ENCODE measurements around the gene PTPRU. TPM values are rescaled to one million over a fixed set of nuclear protein-coding genes. Genes with fewer than 3 reads are reported as not detected.
A peak's percentile ranks its signal among the peaks of the same experiment; 100 is the strongest.

The PTPRU gene
- total and polyA plus RNA-seq, 5 donors from 2014 or later, result not detected

DNA sequence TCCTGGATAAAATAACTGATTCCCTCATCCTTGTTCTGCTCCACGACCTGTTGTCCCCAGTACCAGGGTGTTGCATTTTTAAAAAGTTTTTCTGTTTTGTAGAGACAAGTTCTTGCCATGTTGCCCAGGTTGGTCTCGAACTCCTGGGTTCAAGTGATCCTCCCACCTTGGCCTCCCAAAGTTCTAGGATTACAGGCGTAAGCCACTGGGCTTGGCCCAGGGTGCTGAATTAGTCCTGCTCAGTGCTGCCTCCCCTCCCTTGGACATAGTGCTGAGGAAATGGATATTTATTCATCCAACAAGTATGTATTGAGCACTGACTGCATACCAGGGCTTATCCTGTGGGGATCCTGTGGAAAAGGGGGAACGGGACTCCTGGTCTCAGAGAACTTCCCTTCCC is 126.4 kb downstream of the PTPRU start:
- H3K27me3 Mint-ChIP-seq, result peaks cover 10% of the 10 kb centered on the region
- DNase-seq (no peak), ATAC-seq (ENCODE audit: low read depth in 2 of 2) (no peak)
- no peaks in the 10 kb centered on the region for H3K36me3 Mint-ChIP-seq
- peaks cover 0 to 4% (median 0%) of the 10 kb centered on the region in 4 donors for H3K4me1 Mint-ChIP-seq
- no peak overlapping the region for H3K4me3 Mint-ChIP-seq
- H3K27ac ChIP-seq (ENCODE audit: insufficient read depth, low read length, poor library complexity, severe bottlenecking), result no peak overlapping the region
- H3K9me3 Mint-ChIP-seq, result peaks cover 0 to 4% (median 0%) of the 10 kb centered on the region in 7 donors
- no peaks in the 10 kb centered on the region for H3K36me3 ChIP-seq (ENCODE audit: control insufficient read depth, insufficient read depth, low read length)
- no peaks in the 10 kb centered on the region for H3K4me1 ChIP-seq (ENCODE audit: control insufficient read depth, insufficient read depth, low read length, poor library complexity, severe bottlenecking)
- no peaks in the 10 kb centered on the region for H3K27me3 ChIP-seq (ENCODE audit: control insufficient read depth, insufficient read depth, low read length)
- no peak overlapping the region for H3K4me3 ChIP-seq (ENCODE audit: low read depth, low read length)
- no peaks in the 10 kb centered on the region for H3K9me3 ChIP-seq (ENCODE audit: control insufficient read depth in 2 of 2, low read length in 2 of 2)
- no peak overlapping the region for H3K27ac Mint-ChIP-seq

DNA sequence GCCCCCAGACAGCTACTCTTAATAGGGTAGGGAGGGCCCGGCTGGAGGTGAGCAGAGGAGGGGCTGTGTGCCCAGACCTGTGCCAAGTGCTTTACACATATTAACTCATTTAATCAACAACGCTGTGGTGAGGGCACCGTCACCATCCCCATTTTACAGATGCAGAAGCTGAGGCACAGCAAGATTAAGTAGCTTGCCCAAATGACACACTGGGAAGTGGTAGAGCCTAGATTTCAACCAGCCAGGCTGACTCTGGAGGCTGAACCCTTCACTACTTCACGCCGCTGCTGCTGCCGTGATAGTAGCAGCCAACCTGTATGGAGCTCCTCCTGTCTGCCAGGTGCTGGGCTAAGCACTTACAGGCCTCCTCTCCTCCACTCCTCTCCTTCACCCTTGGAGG is 127.2 kb downstream of the PTPRU start:
- Histone ChIP-seq H3K36me3 (ENCODE audit: control insufficient read depth, insufficient read depth, low read length) (no peaks in the 10 kb centered on the region), H3K4me1 (ENCODE audit: control insufficient read depth, insufficient read depth, low read length, poor library complexity, severe bottlenecking) (no peaks in the 10 kb centered on the region), H3K9me3 (ENCODE audit: control insufficient read depth in 2 of 2, low read length in 2 of 2) (no peaks in the 10 kb centered on the region), H3K4me3 (ENCODE audit: low read depth, low read length) (no peak overlapping the region), H3K27ac (ENCODE audit: insufficient read depth, low read length, poor library complexity, severe bottlenecking) (no peak overlapping the region), H3K27me3 (ENCODE audit: control insufficient read depth, insufficient read depth, low read length) (no peaks in the 10 kb centered on the region)
- Mint-ChIP-seq H3K4me1 (peaks cover 0 to 2% (median 0%) of the 10 kb centered on the region in 4 donors), H3K9me3 (peaks cover 0 to 4% (median 0%) of the 10 kb centered on the region in 7 donors), H3K27me3 (peaks cover 6% of the 10 kb centered on the region), H3K36me3 (no peaks in the 10 kb centered on the region), H3K27ac (no peak overlapping the region), H3K4me3 (no peak overlapping the region)
- DNase-seq, result no peak
- ATAC-seq (ENCODE audit: low read depth in 2 of 2), result no peak

DNA sequence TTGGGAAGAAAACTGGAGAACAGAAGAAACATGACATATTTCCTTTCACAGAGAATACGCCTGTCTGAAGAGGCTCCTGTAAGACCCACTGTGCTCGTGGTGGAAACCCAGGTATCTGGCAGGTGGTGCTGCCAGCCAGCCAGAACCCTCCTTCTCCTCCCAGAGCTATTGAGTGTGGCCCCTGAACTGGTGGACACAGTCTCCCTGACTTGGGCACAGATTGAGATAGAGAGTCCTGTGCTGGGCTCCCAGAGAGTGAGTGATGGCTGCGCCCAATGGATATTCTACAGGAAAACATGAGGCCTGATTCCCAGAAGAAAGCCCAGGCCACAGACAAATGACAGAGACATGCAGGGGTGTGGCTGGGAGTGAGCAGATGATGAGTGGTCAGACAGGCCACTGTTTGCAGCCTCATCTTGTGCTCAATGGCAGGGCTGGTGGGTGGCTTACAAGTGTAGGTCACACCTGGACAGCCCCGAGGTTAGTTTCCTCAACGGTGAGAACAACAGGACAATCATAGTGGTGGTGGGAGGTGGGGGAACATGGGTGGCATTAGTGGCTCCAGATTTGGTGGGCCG is 127.9 kb downstream of the PTPRU start:
- H3K27me3 Mint-ChIP-seq, result peaks cover 11% of the 10 kb centered on the region
- H3K9me3 Mint-ChIP-seq, result peaks cover 0 to 4% (median 0%) of the 10 kb centered on the region in 7 donors
- H3K27me3 ChIP-seq (ENCODE audit: control insufficient read depth, insufficient read depth, low read length), result no peaks in the 10 kb centered on the region

DNA sequence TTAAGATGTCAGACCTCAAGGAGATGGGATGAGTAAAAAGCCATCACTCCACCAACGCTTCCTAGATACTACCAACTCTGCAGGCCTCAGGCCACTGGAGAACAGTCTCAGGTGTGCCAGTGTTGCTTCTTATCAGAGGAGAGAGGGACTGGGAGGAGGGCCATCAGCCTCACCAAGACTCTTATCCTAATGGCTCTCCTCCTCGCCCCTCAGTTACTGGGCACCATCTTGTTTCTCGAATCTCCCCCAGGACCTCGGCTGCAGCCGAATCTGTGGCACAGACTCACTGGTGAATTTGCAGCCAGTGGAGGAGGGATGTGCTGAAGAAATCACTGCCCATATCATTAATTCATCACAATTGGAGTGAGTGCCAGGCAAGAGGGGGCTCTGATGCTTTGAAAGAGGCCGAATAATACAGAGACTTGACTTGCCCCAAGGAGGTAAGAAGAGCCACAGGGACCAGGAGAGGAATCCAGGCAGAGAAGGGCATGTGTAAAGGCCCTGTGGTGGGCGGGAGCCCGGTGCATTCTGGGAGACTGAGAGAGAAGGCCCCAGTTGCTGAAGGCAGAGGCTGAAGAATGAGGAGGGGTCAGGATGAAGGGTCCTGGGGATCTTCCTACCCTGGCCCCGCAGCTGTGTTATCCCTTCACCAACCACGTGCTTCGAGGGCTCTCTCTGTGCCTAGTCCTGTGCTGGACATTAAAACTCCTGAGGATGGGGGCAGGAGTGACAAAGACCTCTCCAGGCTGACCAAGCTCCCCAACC is 129.8 kb downstream of the PTPRU start:
- Histone ChIP-seq H3K27ac (ENCODE audit: insufficient read depth, low read length, poor library complexity, severe bottlenecking) (no peak overlapping the region), H3K4me1 (ENCODE audit: control insufficient read depth, insufficient read depth, low read length, poor library complexity, severe bottlenecking) (no peaks in the 10 kb centered on the region), H3K4me3 (ENCODE audit: low read depth, low read length) (no peak overlapping the region), H3K27me3 (ENCODE audit: control insufficient read depth, insufficient read depth, low read length) (no peaks in the 10 kb centered on the region), H3K36me3 (ENCODE audit: control insufficient read depth, insufficient read depth, low read length) (no peaks in the 10 kb centered on the region), H3K9me3 (ENCODE audit: control insufficient read depth in 2 of 2, low read length in 2 of 2) (no peaks in the 10 kb centered on the region)
- no peak for DNase-seq
- Mint-ChIP-seq H3K27me3 (peaks cover 20% of the 10 kb centered on the region), H3K36me3 (no peaks in the 10 kb centered on the region), H3K4me3 (no peak overlapping the region), H3K4me1 (peaks cover 0 to 2% (median 0%) of the 10 kb centered on the region in 4 donors), H3K27ac (no peak overlapping the region), H3K9me3 (peaks cover 0 to 4% (median 0%) of the 10 kb centered on the region in 7 donors)
- ATAC-seq (ENCODE audit: low read depth in 2 of 2), result no peak

More for the DNA sequence above, 127.9 kb downstream of the PTPRU start:
- no peaks in the 10 kb centered on the region for H3K36me3 ChIP-seq (ENCODE audit: control insufficient read depth, insufficient read depth, low read length)
- no peak overlapping the region for H3K4me3 ChIP-seq (ENCODE audit: low read depth, low read length)
- Mint-ChIP-seq H3K4me1 (peaks cover 0 to 2% (median 0%) of the 10 kb centered on the region in 4 donors), H3K27ac (no peak overlapping the region), H3K36me3 (no peaks in the 10 kb centered on the region), H3K4me3 (no peak overlapping the region)
- no peaks in the 10 kb centered on the region for H3K4me1 ChIP-seq (ENCODE audit: control insufficient read depth, insufficient read depth, low read length, poor library complexity, severe bottlenecking)
- ATAC-seq (ENCODE audit: low read depth in 2 of 2) (no peak), DNase-seq (no peak)
- H3K9me3 ChIP-seq (ENCODE audit: control insufficient read depth in 2 of 2, low read length in 2 of 2), result no peaks in the 10 kb centered on the region
- H3K27ac ChIP-seq (ENCODE audit: insufficient read depth, low read length, poor library complexity, severe bottlenecking), result no peak overlapping the region

DNA sequence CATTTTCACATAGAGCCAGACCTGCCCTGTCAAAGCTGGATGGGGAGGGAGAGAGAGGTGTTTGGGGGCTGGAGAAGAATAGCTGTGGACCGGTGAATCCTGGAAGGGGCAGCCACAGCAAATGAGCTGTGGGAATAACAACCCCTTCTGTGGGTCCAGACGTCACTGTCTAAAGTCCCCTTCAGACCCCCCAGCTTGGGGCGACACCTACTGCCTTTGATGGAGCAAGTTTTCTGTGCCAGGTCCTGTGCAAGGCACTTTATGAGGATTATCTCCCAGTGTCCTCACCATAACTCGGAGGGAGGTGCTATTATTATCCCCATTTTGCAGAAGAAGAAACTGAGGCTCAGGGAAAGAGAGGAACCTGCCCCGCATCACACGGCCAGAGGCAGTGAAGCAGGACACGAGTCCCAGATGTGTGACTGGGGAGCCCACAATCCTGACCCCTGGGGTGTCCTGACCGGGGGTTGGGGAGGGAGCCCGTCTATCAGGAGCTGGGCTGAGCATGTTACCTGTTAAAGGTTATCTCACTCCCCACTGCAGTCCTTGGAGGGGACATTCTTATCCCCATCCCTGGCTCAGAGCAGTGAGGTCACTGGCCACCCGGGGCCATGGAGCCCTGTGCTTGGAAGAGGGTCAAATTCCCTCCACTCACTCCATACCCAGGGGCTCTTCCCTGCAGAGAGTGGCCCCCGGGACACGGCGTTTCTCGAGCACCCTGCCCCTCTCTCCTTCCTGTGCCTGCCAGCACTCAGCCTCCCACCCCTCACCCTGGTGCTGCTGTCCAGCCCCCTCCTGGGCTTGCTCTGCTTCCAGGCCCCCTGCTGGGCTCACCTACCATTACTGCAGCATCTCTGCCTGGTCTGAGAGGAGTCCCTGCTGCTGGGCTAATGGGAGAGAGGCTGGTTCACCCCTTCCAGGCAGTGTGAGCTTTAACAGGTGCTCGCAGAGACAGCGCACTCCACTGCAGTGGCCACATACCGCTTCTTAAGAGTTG is 132.9 kb downstream of the PTPRU start:
- H3K4me1 ChIP-seq (ENCODE audit: control insufficient read depth, insufficient read depth, low read length, poor library complexity, severe bottlenecking), result no peaks in the 10 kb centered on the region
- peaks cover 28% of the 10 kb centered on the region for H3K27me3 Mint-ChIP-seq
- no peaks in the 10 kb centered on the region for H3K36me3 Mint-ChIP-seq

DNA sequence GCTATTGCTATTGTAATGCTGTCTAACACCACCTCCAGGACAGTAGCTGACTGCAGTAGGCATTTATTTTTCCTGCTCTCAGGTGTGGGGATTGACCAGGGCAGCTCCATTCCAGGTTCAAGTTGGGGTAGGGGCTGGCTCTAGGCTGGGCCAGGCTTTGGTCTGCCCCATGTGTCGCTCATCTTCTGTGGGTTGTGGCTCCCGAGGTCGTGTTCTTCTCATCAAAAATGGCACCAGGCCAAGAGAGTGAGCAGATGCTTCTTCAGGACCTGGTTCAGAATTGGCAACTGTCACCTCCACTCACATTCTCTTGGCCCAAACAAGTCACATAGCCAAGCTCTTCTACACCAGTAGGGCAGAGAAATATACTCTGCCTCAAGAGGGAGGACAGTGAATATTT is 133.7 kb downstream of the PTPRU start:
- H3K27ac Mint-ChIP-seq, result no peak overlapping the region
- peaks cover 0 to 2% (median 0%) of the 10 kb centered on the region in 7 donors for H3K9me3 Mint-ChIP-seq
- Histone ChIP-seq H3K27me3 (ENCODE audit: control insufficient read depth, insufficient read depth, low read length) (no peaks in the 10 kb centered on the region), H3K27ac (ENCODE audit: insufficient read depth, low read length, poor library complexity, severe bottlenecking) (no peak overlapping the region), H3K9me3 (ENCODE audit: control insufficient read depth in 2 of 2, low read length in 2 of 2) (no peaks in the 10 kb centered on the region), H3K4me3 (ENCODE audit: low read depth, low read length) (no peak overlapping the region), H3K4me1 (ENCODE audit: control insufficient read depth, insufficient read depth, low read length, poor library complexity, severe bottlenecking) (no peaks in the 10 kb centered on the region), H3K36me3 (ENCODE audit: control insufficient read depth, insufficient read depth, low read length) (no peaks in the 10 kb centered on the region)
- ATAC-seq (ENCODE audit: low read depth in 2 of 2), result no peak
- no peaks in the 10 kb centered on the region for H3K36me3 Mint-ChIP-seq
- no peaks in the 10 kb centered on the region for H3K4me1 Mint-ChIP-seq
- H3K27me3 Mint-ChIP-seq, result peaks cover 28% of the 10 kb centered on the region
- peak overlapping the region in 1 of 4 donors; percentile 28 for H3K4me3 Mint-ChIP-seq
- DNase-seq, result no peak

More for the DNA sequence above, 132.9 kb downstream of the PTPRU start:
- H3K36me3 ChIP-seq (ENCODE audit: control insufficient read depth, insufficient read depth, low read length), result no peaks in the 10 kb centered on the region
- no peak overlapping the region for H3K27ac Mint-ChIP-seq
- H3K4me3 Mint-ChIP-seq, result no peak overlapping the region
- DNase-seq (no peak), ATAC-seq (ENCODE audit: low read depth in 2 of 2) (no peak)
- H3K27ac ChIP-seq (ENCODE audit: insufficient read depth, low read length, poor library complexity, severe bottlenecking), result no peak overlapping the region
- no peaks in the 10 kb centered on the region for H3K27me3 ChIP-seq (ENCODE audit: control insufficient read depth, insufficient read depth, low read length)
- peaks cover 0 to 2% (median 0%) of the 10 kb centered on the region in 7 donors for H3K9me3 Mint-ChIP-seq
- H3K9me3 ChIP-seq (ENCODE audit: control insufficient read depth in 2 of 2, low read length in 2 of 2), result no peaks in the 10 kb centered on the region
- H3K4me1 Mint-ChIP-seq, result no peaks in the 10 kb centered on the region
- H3K4me3 ChIP-seq (ENCODE audit: low read depth, low read length), result no peak overlapping the region

DNA sequence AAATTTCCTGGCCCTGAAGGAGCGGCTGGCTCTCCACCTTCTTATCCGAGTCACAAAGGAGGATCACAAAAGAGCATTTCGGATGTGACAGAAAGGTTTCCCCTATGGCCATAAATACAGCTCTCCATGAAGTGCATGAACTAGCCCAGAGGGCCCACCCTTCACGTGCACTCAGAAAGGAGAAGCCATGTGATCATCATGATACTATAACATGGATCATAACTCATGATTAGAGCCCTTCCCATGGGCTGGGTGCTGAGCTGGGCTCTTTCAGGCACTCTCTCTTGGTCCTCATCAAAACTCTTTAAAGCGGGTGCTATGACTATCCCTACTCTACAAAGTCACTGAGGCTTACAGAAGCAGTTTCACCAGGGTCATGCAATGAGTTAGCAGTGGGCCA is 135.0 kb downstream of the PTPRU start:
- no peak for ATAC-seq (ENCODE audit: low read depth in 2 of 2)
- Mint-ChIP-seq H3K27ac (no peak overlapping the region), H3K9me3 (peaks cover 0 to 2% (median 0%) of the 10 kb centered on the region in 7 donors)

More for the DNA sequence above, 135.0 kb downstream of the PTPRU start:
- Histone ChIP-seq H3K36me3 (ENCODE audit: control insufficient read depth, insufficient read depth, low read length) (no peaks in the 10 kb centered on the region), H3K4me1 (ENCODE audit: control insufficient read depth, insufficient read depth, low read length, poor library complexity, severe bottlenecking) (no peaks in the 10 kb centered on the region), H3K27me3 (ENCODE audit: control insufficient read depth, insufficient read depth, low read length) (no peaks in the 10 kb centered on the region), H3K4me3 (ENCODE audit: low read depth, low read length) (no peak overlapping the region), H3K9me3 (ENCODE audit: control insufficient read depth in 2 of 2, low read length in 2 of 2) (no peaks in the 10 kb centered on the region), H3K27ac (ENCODE audit: insufficient read depth, low read length, poor library complexity, severe bottlenecking) (no peak overlapping the region)
- Mint-ChIP-seq H3K4me3 (no peak overlapping the region), H3K27me3 (peaks cover 31% of the 10 kb centered on the region), H3K4me1 (no peaks in the 10 kb centered on the region), H3K36me3 (no peaks in the 10 kb centered on the region)
- no peak for DNase-seq
